Measurements from ENCODE around the gene SNAI3. TPM values are rescaled to one million over a fixed set of nuclear protein-coding genes. Genes with fewer than 3 reads are reported as not detected.

Gene SNAI3
- total RNA-seq, 2 donors from 2014 or later: 0.77 to 2.1 TPM

DNA sequence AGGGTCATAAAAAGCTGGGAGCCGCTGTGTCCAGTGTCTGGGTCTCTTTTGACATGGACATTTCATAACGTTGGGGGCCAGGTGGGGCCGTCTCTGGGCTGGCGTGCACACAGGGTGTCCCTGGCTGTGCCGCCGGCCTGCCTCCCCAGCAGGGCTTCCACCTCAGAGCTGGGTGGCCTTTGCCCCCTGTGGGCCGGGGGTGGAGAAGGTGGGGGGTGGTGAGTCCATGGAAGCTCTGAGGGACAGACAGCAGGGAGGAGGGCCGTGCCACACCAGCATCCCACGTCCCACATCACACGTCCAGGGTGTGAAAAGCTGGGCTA lies 908 bp upstream of the SNAI3 start:
- Histone ChIP-seq H3K4me1 (ENCODE audit: control insufficient read depth, insufficient read depth, low read length) (no peaks in the 10 kb centered on the region), H3K36me3 (ENCODE audit: control insufficient read depth, insufficient read depth, low read length) (no peaks in the 10 kb centered on the region), H3K9me3 (ENCODE audit: control insufficient read depth, low read length) (no peaks in the 10 kb centered on the region), H3K27me3 (ENCODE audit: control insufficient read depth, insufficient read depth, low read length, poor library complexity, severe bottlenecking) (peaks cover 35% of the 10 kb centered on the region), H3K27ac (ENCODE audit: low read depth, low read length) (no peak overlapping the region), H3K4me3 (ENCODE audit: low read length) (no peak overlapping the region), H3K9ac (ENCODE audit: extremely low read depth, low read length, poor library complexity, severe bottlenecking) (no peak overlapping the region)
- H3K4me1 Mint-ChIP-seq: peaks cover 10% of the 10 kb centered on the region
- no peak overlapping the region for H3K27ac Mint-ChIP-seq
- WGBS, 2 experiments (ENCODE audit: insufficient coverage in 1 of 2, insufficient read length in 1 of 2): 68 to 76% methylated on average over 4 to 10 of the region's 10 CpGs
- no peaks in the 10 kb centered on the region for H3K36me3 Mint-ChIP-seq (ENCODE audit: low read depth)
- peaks cover 40% of the 10 kb centered on the region for H3K27me3 Mint-ChIP-seq (ENCODE audit: insufficient read depth)
- DNase-seq: no peak
- peak overlapping the region; percentile 57 for H3K4me3 Mint-ChIP-seq
- H3K9me3 Mint-ChIP-seq: no peaks in the 10 kb centered on the region
- no peak for TF ChIP-seq CTCF (conservative IDR thresholded peaks at IDR 0.05)

- Histone ChIP-seq H3K27ac (ENCODE audit: low read depth, low read length) (no peak overlapping the region), H3K27me3 (ENCODE audit: control insufficient read depth, insufficient read depth, low read length, poor library complexity, severe bottlenecking) (peaks cover 35% of the 10 kb centered on the region), H3K4me1 (ENCODE audit: control insufficient read depth, insufficient read depth, low read length) (no peaks in the 10 kb centered on the region), H3K9me3 (ENCODE audit: control insufficient read depth, low read length) (no peaks in the 10 kb centered on the region), H3K36me3 (ENCODE audit: control insufficient read depth, insufficient read depth, low read length) (no peaks in the 10 kb centered on the region), H3K9ac (ENCODE audit: extremely low read depth, low read length, poor library complexity, severe bottlenecking) (no peak overlapping the region), H3K4me3 (ENCODE audit: low read length) (peak overlapping the region; percentile 76)
- Mint-ChIP-seq H3K36me3 (ENCODE audit: low read depth) (no peaks in the 10 kb centered on the region), H3K9me3 (no peaks in the 10 kb centered on the region), H3K27ac (no peak overlapping the region), H3K4me3 (peak overlapping the region; percentile 57), H3K27me3 (ENCODE audit: insufficient read depth) (peaks cover 40% of the 10 kb centered on the region), H3K4me1 (peaks cover 10% of the 10 kb centered on the region)
- WGBS, 2 experiments (ENCODE audit: insufficient coverage in 1 of 2, insufficient read length in 1 of 2): 0 to 1% methylated on average over 6 to 25 of the region's 25 CpGs
- DNase-seq: no peak
- no peak for TF ChIP-seq CTCF (conservative IDR thresholded peaks at IDR 0.05)
These were observed 257 bp downstream of the SNAI3 start for GRCh38 chr16:88686062-88686438.

GRCh38 chr16:88685156-88686061 lies 898 bp downstream of the SNAI3 start:
- peak; percentile 84 for TF ChIP-seq CTCF (conservative IDR thresholded peaks at IDR 0.05)
- H3K27ac Mint-ChIP-seq: no peak overlapping the region
- no peak overlapping the region for H3K27ac ChIP-seq (ENCODE audit: low read depth, low read length)
- H3K36me3 ChIP-seq (ENCODE audit: control insufficient read depth, insufficient read depth, low read length): no peaks in the 10 kb centered on the region
- H3K9ac ChIP-seq (ENCODE audit: extremely low read depth, low read length, poor library complexity, severe bottlenecking): no peak overlapping the region
- H3K36me3 Mint-ChIP-seq (ENCODE audit: low read depth): peaks cover 2% of the 10 kb centered on the region
- H3K4me3 ChIP-seq (ENCODE audit: low read length): peak overlapping the region; percentile 76
- peaks cover 35% of the 10 kb centered on the region for H3K27me3 ChIP-seq (ENCODE audit: control insufficient read depth, insufficient read depth, low read length, poor library complexity, severe bottlenecking)
- no peaks in the 10 kb centered on the region for H3K9me3 Mint-ChIP-seq
- peaks cover 34% of the 10 kb centered on the region for H3K27me3 Mint-ChIP-seq (ENCODE audit: insufficient read depth)
- peak; percentile 77 for DNase-seq
- H3K4me1 Mint-ChIP-seq: peaks cover 10% of the 10 kb centered on the region
- H3K4me3 Mint-ChIP-seq: peak overlapping the region; percentile 57
- 13 to 18% methylated on average over 15 to 33 of the region's 33 CpGs for WGBS, 2 experiments (ENCODE audit: insufficient coverage in 1 of 2, insufficient read length in 1 of 2)
- no peaks in the 10 kb centered on the region for H3K9me3 ChIP-seq (ENCODE audit: control insufficient read depth, low read length)
- no peaks in the 10 kb centered on the region for H3K4me1 ChIP-seq (ENCODE audit: control insufficient read depth, insufficient read depth, low read length)
